Neural progenitor cell (in vitro differentiated cells): Measurements from ENCODE around the gene OTUD1.

Experiments used
- CTCF ChIP-seq: fragments of 200-600 bp; sonication (generic); IDR thresholded peaks from 2 replicates; pipeline ENCODE4 v1.5.1; 2017; ENCODE audit warnings: antibody characterized with exemption, mild to moderate bottlenecking
- EZH2 ChIP-seq: fragments of 200-600 bp; sonication (generic); IDR thresholded peaks from 2 replicates; pipeline ENCODE4 v1.6.1; 2017; ENCODE audit warnings: antibody characterized with exemption, mild to moderate bottlenecking, moderate library complexity

- no peak for TF ChIP-seq CTCF
- no peak for TF ChIP-seq EZH2
Observed at GRCh38 chr10:23419201-23419600, 19.7 kb upstream of the OTUD1 start.
